Measurements from ENCODE around the gene MAP3K13.

MAP3K13 gene

DNA sequence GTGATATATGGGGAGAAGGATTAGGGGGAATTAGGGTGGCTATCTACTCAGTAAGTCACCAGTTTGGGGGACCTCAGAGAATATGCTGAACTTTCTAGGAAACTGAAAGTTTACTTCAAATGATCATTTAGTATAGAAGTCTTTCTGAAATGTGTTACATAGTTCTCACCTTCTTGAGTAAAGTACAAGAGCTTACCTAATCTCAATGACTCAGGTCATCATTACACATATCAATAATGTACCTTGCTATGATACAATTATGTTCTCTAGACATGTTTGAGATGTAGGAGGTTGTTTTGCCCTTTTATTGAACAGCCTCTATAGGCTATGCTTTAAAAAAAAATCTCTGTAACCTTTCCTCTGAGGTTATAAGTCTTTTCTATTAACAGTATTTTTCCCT is 85.2 kb downstream of the MAP3K13 start:
- TF ChIP-seq SIN3A (IDR thresholded peaks at IDR 0.05; ENCODE audit: borderline replicate concordance, insufficient read depth, low read length) = no peak
- TF ChIP-seq, protein P1, sequence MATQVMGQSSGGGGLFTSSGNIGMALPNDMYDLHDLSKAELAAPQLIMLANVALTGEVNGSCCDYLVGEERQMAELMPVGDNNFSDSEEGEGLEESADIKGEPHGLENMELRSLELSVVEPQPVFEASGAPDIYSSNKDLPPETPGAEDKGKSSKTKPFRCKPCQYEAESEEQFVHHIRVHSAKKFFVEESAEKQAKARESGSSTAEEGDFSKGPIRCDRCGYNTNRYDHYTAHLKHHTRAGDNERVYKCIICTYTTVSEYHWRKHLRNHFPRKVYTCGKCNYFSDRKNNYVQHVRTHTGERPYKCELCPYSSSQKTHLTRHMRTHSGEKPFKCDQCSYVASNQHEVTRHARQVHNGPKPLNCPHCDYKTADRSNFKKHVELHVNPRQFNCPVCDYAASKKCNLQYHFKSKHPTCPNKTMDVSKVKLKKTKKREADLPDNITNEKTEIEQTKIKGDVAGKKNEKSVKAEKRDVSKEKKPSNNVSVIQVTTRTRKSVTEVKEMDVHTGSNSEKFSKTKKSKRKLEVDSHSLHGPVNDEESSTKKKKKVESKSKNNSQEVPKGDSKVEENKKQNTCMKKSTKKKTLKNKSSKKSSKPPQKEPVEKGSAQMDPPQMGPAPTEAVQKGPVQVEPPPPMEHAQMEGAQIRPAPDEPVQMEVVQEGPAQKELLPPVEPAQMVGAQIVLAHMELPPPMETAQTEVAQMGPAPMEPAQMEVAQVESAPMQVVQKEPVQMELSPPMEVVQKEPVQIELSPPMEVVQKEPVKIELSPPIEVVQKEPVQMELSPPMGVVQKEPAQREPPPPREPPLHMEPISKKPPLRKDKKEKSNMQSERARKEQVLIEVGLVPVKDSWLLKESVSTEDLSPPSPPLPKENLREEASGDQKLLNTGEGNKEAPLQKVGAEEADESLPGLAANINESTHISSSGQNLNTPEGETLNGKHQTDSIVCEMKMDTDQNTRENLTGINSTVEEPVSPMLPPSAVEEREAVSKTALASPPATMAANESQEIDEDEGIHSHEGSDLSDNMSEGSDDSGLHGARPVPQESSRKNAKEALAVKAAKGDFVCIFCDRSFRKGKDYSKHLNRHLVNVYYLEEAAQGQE (IDR thresholded peaks at IDR 0.05; ENCODE audit: insufficient read depth in 1 of 2, low read depth in 2 of 2, low read length in 2 of 2) = no peak
- no peak for TF ChIP-seq FOXP2 (optimal IDR thresholded peaks at IDR 0.05; ENCODE audit: borderline replicate concordance, extremely low read depth, extremely low read length, insufficient read depth)
- TF ChIP-seq TAF1 (IDR thresholded peaks at IDR 0.05; ENCODE audit: borderline replicate concordance, insufficient read depth, low read length) = no peak
- TF ChIP-seq POLR2AphosphoS5 (IDR thresholded peaks at IDR 0.05; ENCODE audit: low read depth, low read length) = no peak

GRCh38 chr3:185457376-185457775 is 94.4 kb downstream of the MAP3K13 start:
- TF ChIP-seq TAF1 (IDR thresholded peaks at IDR 0.05; ENCODE audit: borderline replicate concordance, insufficient read depth, low read length) (no peak), FOXP2 (optimal IDR thresholded peaks at IDR 0.05; ENCODE audit: borderline replicate concordance, extremely low read depth, extremely low read length, insufficient read depth) (no peak), SIN3A (IDR thresholded peaks at IDR 0.05; ENCODE audit: borderline replicate concordance, insufficient read depth, low read length) (no peak), POLR2AphosphoS5 (IDR thresholded peaks at IDR 0.05; ENCODE audit: low read depth, low read length) (no peak)
- TF ChIP-seq, protein P1 (IDR thresholded peaks at IDR 0.05; ENCODE audit: insufficient read depth in 1 of 2, low read depth in 2 of 2, low read length in 2 of 2) = no peak

DNA sequence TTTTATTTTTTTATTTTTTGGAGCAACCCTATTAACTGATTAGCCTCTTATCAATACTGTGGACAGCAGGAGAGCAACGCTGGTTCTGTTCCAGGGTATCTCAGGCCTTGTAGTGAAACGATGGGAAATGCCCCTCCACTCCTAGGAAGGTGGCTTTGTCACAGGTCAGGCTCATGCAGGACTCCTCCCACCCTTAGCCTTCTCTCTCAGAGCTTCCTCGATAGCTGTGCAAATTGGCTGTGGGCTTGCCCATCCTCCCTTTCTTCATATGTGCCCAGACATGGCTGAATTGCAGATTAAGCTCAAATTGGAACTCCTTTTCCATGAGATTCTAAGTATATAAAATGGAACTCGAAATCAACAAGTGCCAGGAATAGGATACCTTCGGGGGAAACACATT is 97.4 kb downstream of the MAP3K13 start:
- TF ChIP-seq FOXP2 (optimal IDR thresholded peaks at IDR 0.05; ENCODE audit: borderline replicate concordance, extremely low read depth, extremely low read length, insufficient read depth) (no peak), POLR2AphosphoS5 (IDR thresholded peaks at IDR 0.05; ENCODE audit: low read depth, low read length) (no peak), TAF1 (IDR thresholded peaks at IDR 0.05; ENCODE audit: borderline replicate concordance, insufficient read depth, low read length) (no peak), SIN3A (IDR thresholded peaks at IDR 0.05; ENCODE audit: borderline replicate concordance, insufficient read depth, low read length) (no peak)
- TF ChIP-seq, protein P1 (IDR thresholded peaks at IDR 0.05; ENCODE audit: insufficient read depth in 1 of 2, low read depth in 2 of 2, low read length in 2 of 2) = no peak

GRCh38 chr3:185460719-185461350 is 97.9 kb downstream of the MAP3K13 start:
- TF ChIP-seq FOXP2 (optimal IDR thresholded peaks at IDR 0.05; ENCODE audit: borderline replicate concordance, extremely low read depth, extremely low read length, insufficient read depth) (no peak), TAF1 (IDR thresholded peaks at IDR 0.05; ENCODE audit: borderline replicate concordance, insufficient read depth, low read length) (no peak), POLR2AphosphoS5 (IDR thresholded peaks at IDR 0.05; ENCODE audit: low read depth, low read length) (no peak), SIN3A (IDR thresholded peaks at IDR 0.05; ENCODE audit: borderline replicate concordance, insufficient read depth, low read length) (no peak)
- TF ChIP-seq, protein P1 (IDR thresholded peaks at IDR 0.05; ENCODE audit: insufficient read depth in 1 of 2, low read depth in 2 of 2, low read length in 2 of 2) = no peak
